Vagina (tissue), 2 donors: ENCODE measurements around the gene KRT13. TPM values are rescaled to one million over a fixed set of nuclear protein-coding genes. Genes with fewer than 3 reads are reported as not detected.

Experiments used
- DNase-seq, 2 donors: peaks; one replicate each; pipeline ENCODE4 v3.0.0-alpha.2; 2017; ENCODE audit errors: extremely low spot score in 2 of 2
- H3K27ac ChIP-seq: fragments of 200-600 bp; sonication (generic); one replicate; pipeline ENCODE4 v1.5.1; 2019
- H3K27me3 ChIP-seq: fragments of 200-600 bp; sonication (generic); one replicate; pipeline ENCODE4 v1.5.1; 2019
- H3K36me3 ChIP-seq, 2 donors: fragments of 200-600 bp; sonication (generic); one replicate each; pipeline ENCODE4 v1.5.1; 2017 to 2019
- H3K4me1 ChIP-seq: fragments of 200-600 bp; sonication (generic); one replicate; pipeline ENCODE4 v1.5.1; 2019
- H3K4me3 ChIP-seq, 2 donors: fragments of 200-600 bp; sonication (generic); 1 replicate in 1 of 2; 2 replicates in 1 of 2; pipeline ENCODE4 v1.5.1; 2016 to 2019
- H3K9me3 ChIP-seq: fragments of 200-600 bp; sonication (generic); one replicate; pipeline ENCODE4 v1.5.1; 2019
- CTCF ChIP-seq, 3 experiments: fragments of 450-650 bp in 2 of 3; fragments of 200-600 bp in 1 of 3; sonication (generic) in 1 of 3; IDR thresholded peaks; one replicate each; pipeline ENCODE4 v1.5.1; 2017 to 2019; ENCODE audit warnings: antibody characterized with exemption in 3 of 3, mild to moderate bottlenecking in 2 of 3, moderate library complexity in 2 of 3
- POLR2A ChIP-seq, 2 donors: fragments of 450-650 bp; IDR thresholded peaks; one replicate each; pipeline ENCODE4 v1.6.1; 2017; ENCODE audit warnings: antibody characterized with exemption in 2 of 2, mild to moderate bottlenecking in 2 of 2, moderate library complexity in 2 of 2
- POLR2AphosphoS5 ChIP-seq, 2 donors: sonication (generic); formaldehyde crosslinking; IDR thresholded peaks; one replicate each; pipeline ENCODE4 v1.9.0; 2017; ENCODE audit warnings: antibody characterized with exemption in 2 of 2, mild to moderate bottlenecking in 2 of 2, low read depth in 1 of 2; ENCODE audit not compliant: insufficient read depth in 1 of 2
- intact Hi-C: fragments of 100-400 bp; cut with DNase I; formaldehyde crosslinking; loops from one replicate; pipeline ENCODE4 v1.15.1; 2023
- microRNA-seq: library from miRNA; unstranded; fragments of <30 nt; microRNA quantifications from one replicate; pipeline ENCODE4, GENCODE V29; 2017; ENCODE audit warnings: borderline number of aligned reads, borderline replicate concordance
- small RNA-seq: library from RNA; depleted of rRNA; stranded (forward); fragments of <200 nt; gene quantifications from one replicate; pipeline ENCODE3, GENCODE V24; 2016
- total RNA-seq: library from RNA; depleted of rRNA; stranded (reverse); fragments of >200 nt; gene quantifications from one replicate; pipeline ENCODE4 v1.2.3, GENCODE V29; 2016

KRT13 gene
- total RNA-seq, 1 donor from 2014 or later: 10,968 TPM

GRCh38 chr17:41451154-41451728 is 54.2 kb downstream of the KRT13 start:
- H3K27me3 ChIP-seq: no peaks in the 10 kb centered on the region
- peaks cover 26% of the 10 kb centered on the region for H3K4me1 ChIP-seq
- H3K9me3 ChIP-seq: no peaks in the 10 kb centered on the region
- no peak overlapping the region for H3K4me3 ChIP-seq
- no peaks in the 10 kb centered on the region for H3K36me3 ChIP-seq
- H3K27ac ChIP-seq: no peak overlapping the region
- no peak for DNase-seq
- TF ChIP-seq POLR2A (IDR thresholded peaks at IDR 0.05) (no peak), CTCF (IDR thresholded peaks at IDR 0.05) (no peak), POLR2AphosphoS5 (IDR thresholded peaks at IDR 0.05; ENCODE audit: insufficient read depth in 1 of 2, low read depth in 1 of 2) (no peak)
- intact Hi-C loops: no loop called here

Small RNA genes within 50 kb of the gene (microRNA-seq; reads per million reads assigned to microRNA genes)
- gene MIR6510: 203 reads per million, percentile 60 among the genes with 10 or more reads in this experiment

Small RNA genes within 50 kb of the gene (small RNA-seq; reads per million reads assigned to genes)
- gene RNU2-32P: not detected

Other genes starting within 250 kb of the KRT13 start
- gene KRTAP9-6, start 240.2 kb downstream of the KRT13 start, total RNA-seq: not detected
- gene KRTAP9-7, start 229.9 kb downstream of the KRT13 start, total RNA-seq: not detected
- not detected for gene KRTAP29-1, start 202.8 kb downstream of the KRT13 start, total RNA-seq
- gene KRTAP16-1, start 196.3 kb downstream of the KRT13 start, total RNA-seq: not detected
- not detected for gene KRTAP17-1, start 189.9 kb downstream of the KRT13 start, total RNA-seq
- 1.5 TPM for gene KRT33A, start 154.8 kb downstream of the KRT13 start, total RNA-seq
- not detected for gene KRT33B, start 135.8 kb downstream of the KRT13 start, total RNA-seq
- gene KRT34, start 123.3 kb downstream of the KRT13 start, total RNA-seq: 0.74 TPM
- not detected for gene KRT31, start 108.0 kb downstream of the KRT13 start, total RNA-seq
- not detected for gene KRT37, start 81.0 kb downstream of the KRT13 start, total RNA-seq
- not detected for gene KRT38, start 64.6 kb downstream of the KRT13 start, total RNA-seq
- not detected for gene KRT32, start 38.2 kb downstream of the KRT13 start, total RNA-seq
- gene KRT35, start 24.5 kb downstream of the KRT13 start, total RNA-seq: not detected
- gene KRT36, start 15.7 kb downstream of the KRT13 start, total RNA-seq: not detected
- gene KRT15, start 13.3 kb upstream of the KRT13 start, total RNA-seq: 931 TPM
- 198 TPM for gene KRT19, start 22.7 kb upstream of the KRT13 start, total RNA-seq
- not detected for gene KRT9, start 66.4 kb upstream of the KRT13 start, total RNA-seq
- 1,546 TPM for gene KRT14, start 81.3 kb upstream of the KRT13 start, total RNA-seq
- gene KRT16, start 107.2 kb upstream of the KRT13 start, total RNA-seq: 872 TPM
- gene KRT17, start 119.0 kb upstream of the KRT13 start, total RNA-seq: 165 TPM
- 204 TPM for gene EIF1, start 183.3 kb upstream of the KRT13 start, total RNA-seq
- gene GAST, start 206.7 kb upstream of the KRT13 start, total RNA-seq: not detected
- gene HAP1, start 229.0 kb upstream of the KRT13 start, total RNA-seq: 1.2 TPM